Tongue (tissue), 2 donors: ENCODE data around the gene SPDYC. TPM values are rescaled to one million over a fixed set of nuclear protein-coding genes. Genes with fewer than 3 reads are reported as not detected.

Experiments used
- small RNA-seq: library from RNA; depleted of rRNA; stranded (forward); fragments of <200 nt; gene quantifications from one replicate; pipeline ENCODE3, GENCODE V24; 2014; ENCODE audit warnings: low replicate concordance
- total RNA-seq: library from RNA; depleted of rRNA; stranded (reverse); fragments of >200 nt; gene quantifications from one replicate; pipeline ENCODE4 v1.2.3, GENCODE V29; 2014

SPDYC gene
- total RNA-seq, 1 donor from 2014 or later: not detected

Small RNAs within 50 kb of the gene (small RNA-seq; reads per million reads assigned to genes)
- gene HIGD1AP10 (not detected), gene PDCL2P2 (not detected), gene RNU2-23P (0.50 reads per million, percentile 73 among the genes with 10 or more reads in this experiment)

Other genes starting within 250 kb of the SPDYC start
- gene PPP2R5B, start 245.5 kb upstream of the SPDYC start, total RNA-seq: 6.1 TPM
- gene GPHA2, start 234.3 kb upstream of the SPDYC start, total RNA-seq: not detected
- gene MAJIN, start 198.1 kb upstream of the SPDYC start, total RNA-seq: not detected
- 0.21 TPM for gene BATF2, start 173.3 kb upstream of the SPDYC start, total RNA-seq
- 131 TPM for gene ARL2, start 156.1 kb upstream of the SPDYC start, total RNA-seq
- 15.7 TPM for gene SNX15, start 142.8 kb upstream of the SPDYC start, total RNA-seq
- 8.5 TPM for gene SAC3D1, start 129.0 kb upstream of the SPDYC start, total RNA-seq
- gene NAALADL1, start 111.7 kb upstream of the SPDYC start, total RNA-seq: 6.4 TPM
- gene CDCA5, start 86.2 kb upstream of the SPDYC start, total RNA-seq: 4.9 TPM
- gene ZFPL1, start 86.0 kb upstream of the SPDYC start, total RNA-seq: 25.5 TPM
- 311 TPM for gene VPS51, start 74.0 kb upstream of the SPDYC start, total RNA-seq
- gene TM7SF2, start 58.4 kb upstream of the SPDYC start, total RNA-seq: 13.2 TPM
- 3.5 TPM for gene ZNHIT2, start 52.5 kb upstream of the SPDYC start, total RNA-seq
- 265 TPM for gene FAU, start 48.1 kb upstream of the SPDYC start, total RNA-seq
- gene MRPL49, start 47.9 kb upstream of the SPDYC start, total RNA-seq: 38.1 TPM
- gene SYVN1, start 35.7 kb upstream of the SPDYC start, total RNA-seq: 16.4 TPM
- gene CAPN1, start 11.7 kb downstream of the SPDYC start, total RNA-seq: 144 TPM
- 10.3 TPM for gene POLA2, start 91.7 kb downstream of the SPDYC start, total RNA-seq
- 14.2 TPM for gene CDC42EP2, start 144.6 kb downstream of the SPDYC start, total RNA-seq
- gene DPF2, start 163.6 kb downstream of the SPDYC start, total RNA-seq: 41.4 TPM
- gene TIGD3, start 184.5 kb downstream of the SPDYC start, total RNA-seq: not detected
- 4.8 TPM for gene SLC25A45, start 212.4 kb downstream of the SPDYC start, total RNA-seq
- 63.4 TPM for gene FRMD8, start 216.4 kb downstream of the SPDYC start, total RNA-seq